AG09319 (cell line): ENCODE measurements around the gene CPN2.

Experiments used
- DNase-seq: peaks from one replicate; pipeline ENCODE4 v3.0.0-alpha.2; 2010; ENCODE audit warnings: low read depth; ENCODE audit errors: extremely low read depth
- TF ChIP-seq, protein P1 (sequence below): IDR thresholded peaks from 2 replicates; pipeline ENCODE4 v1.5.1; 2011; ENCODE audit warnings: low read depth, mild to moderate bottlenecking, inconsistent platforms, low read length, moderate library complexity

Gene CPN2

DNA sequence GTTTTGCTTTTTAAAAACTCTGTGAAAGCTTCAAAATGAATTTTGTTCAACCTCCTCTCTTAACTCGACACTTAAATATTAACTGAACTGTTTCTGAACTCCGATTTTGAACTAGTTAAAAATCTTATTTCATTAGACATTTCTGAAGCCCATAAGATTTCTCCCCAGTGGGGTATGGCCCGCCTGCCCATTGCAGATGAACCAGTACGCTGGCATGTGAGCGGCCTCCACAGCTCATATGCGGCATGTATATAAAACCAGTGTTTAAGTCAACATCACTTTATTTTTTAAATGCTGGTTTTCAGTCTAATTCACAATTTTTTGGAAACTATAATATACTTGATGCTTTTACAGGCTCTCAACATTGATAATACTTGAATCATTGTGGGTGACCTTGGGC lies 50.2 kb downstream of the CPN2 start:
- DNase-seq = no peak
- TF ChIP-seq, protein P1, sequence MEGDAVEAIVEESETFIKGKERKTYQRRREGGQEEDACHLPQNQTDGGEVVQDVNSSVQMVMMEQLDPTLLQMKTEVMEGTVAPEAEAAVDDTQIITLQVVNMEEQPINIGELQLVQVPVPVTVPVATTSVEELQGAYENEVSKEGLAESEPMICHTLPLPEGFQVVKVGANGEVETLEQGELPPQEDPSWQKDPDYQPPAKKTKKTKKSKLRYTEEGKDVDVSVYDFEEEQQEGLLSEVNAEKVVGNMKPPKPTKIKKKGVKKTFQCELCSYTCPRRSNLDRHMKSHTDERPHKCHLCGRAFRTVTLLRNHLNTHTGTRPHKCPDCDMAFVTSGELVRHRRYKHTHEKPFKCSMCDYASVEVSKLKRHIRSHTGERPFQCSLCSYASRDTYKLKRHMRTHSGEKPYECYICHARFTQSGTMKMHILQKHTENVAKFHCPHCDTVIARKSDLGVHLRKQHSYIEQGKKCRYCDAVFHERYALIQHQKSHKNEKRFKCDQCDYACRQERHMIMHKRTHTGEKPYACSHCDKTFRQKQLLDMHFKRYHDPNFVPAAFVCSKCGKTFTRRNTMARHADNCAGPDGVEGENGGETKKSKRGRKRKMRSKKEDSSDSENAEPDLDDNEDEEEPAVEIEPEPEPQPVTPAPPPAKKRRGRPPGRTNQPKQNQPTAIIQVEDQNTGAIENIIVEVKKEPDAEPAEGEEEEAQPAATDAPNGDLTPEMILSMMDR = no peak

DNA sequence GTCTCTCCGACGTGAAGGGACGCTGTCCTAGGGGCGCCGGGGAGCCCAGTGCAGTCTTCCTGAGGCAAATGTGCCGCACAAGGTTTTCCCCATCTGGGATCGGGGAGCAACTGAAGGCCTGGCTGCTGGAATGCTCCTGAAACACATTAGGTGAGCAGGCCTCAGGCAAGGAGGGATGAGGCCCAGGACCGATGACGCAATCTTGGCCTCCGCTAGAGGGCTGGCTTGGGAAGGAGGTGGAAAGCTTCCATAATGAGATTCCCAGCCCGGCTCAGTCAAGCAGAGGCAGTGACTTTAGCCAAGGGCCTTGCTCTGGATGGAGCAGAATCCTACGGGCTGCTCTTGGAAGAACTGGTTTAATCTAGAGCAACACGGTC lies 50.8 kb downstream of the CPN2 start:
- TF ChIP-seq, protein P1 = peak; percentile 13
- no peak for DNase-seq

DNA sequence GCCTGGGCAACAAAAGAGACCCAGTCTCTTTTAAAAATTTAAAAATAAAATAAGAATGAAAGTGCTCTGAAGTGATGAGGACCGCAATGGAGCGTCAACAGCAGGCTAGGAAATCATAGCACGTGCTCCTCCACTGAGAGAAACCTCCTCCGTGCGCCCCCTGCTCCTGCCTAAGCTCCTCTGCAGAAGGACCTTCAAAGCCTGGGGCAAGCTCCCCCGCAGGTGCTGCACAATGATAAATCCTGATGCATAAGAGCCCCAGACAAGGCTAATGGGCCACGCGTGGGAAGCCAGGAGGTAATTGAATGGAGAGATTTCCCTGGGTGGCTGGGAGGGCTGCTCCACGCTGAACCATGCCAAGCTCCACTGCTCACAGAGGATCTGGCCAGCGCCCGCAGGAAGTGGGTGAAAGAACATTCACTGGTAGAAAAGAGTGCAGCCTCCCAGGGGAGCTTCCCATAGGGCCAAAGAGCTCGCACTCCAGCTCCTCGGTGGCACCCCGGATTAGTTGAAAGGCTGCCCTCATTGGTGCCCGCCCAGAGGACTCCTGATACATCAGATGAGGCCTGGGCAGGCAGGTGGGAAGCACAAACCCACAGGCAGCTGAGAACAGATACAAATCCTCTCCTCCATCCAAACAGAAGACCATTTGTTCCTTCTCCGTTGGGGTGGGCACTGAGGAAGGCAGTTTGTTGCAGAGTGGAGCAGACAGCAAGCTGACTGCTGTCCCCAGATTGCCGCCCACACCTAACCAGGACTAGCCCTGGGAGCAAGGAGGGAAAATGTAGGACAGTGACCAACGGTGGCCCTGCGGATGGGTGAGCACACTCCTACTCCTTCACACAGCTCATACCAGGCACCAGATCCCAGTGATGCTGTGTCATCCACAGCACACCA lies 52.5 kb downstream of the CPN2 start:
- no peak for DNase-seq
- TF ChIP-seq, protein P1 = no peak

DNA sequence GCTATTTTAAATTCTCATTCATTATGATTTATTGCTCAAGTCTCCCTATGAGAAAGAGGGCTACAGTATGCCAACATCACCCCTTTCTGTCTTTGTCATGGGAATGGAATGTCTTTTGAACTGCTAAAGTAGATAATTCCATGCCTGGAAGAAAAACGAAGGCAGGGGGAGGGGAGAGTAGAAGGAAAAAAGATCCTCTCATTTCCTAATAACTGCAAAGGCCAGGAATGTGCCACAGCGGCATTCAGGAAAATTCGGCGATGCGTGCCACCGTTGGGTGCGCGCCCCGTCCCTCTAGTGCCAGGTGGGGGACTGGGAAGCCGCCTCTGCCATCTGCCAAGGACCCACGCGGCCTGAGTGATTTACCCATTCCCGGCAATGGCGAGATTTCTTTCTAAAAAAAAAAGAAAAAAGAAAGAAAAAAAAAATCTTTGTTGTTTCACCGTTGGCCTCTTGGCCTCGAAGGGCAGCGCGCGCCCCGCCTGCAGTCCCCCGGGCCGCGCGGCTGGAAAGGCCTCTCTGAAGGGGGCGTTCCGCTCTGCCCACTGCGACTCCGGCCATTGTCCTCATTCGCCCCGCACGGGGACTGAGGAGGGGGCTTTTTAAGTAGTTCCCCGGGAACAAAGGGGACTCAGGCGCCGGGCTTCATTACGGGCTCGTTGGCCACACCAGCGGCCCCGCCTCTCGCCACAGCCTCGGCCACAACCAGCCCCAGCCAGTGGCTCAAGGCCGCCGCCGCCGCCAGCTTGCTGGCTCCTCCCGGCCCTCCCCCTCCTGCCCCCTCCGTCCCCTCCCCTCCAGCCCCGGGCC lies 54.5 kb downstream of the CPN2 start:
- DNase-seq = peak; percentile 40
- TF ChIP-seq, protein P1 = no peak; the same call in none of the 2 replicates

DNA sequence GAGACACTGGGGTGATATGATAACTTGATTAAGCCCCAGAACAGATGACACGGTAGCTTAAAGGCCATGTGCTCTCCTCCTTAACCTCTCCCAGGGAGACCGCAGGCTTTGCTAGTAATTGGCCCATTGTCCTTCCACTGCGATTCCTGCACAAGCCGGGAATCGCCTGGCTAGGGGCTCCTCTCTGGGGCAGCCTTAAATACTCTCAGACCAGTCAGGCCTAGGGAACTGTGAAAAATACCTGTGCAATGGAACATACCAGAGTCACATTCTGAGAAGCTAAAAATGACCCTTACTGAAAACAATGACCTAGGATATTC lies 56.3 kb downstream of the CPN2 start:
- no peak for DNase-seq
- TF ChIP-seq, protein P1 = no peak

DNA sequence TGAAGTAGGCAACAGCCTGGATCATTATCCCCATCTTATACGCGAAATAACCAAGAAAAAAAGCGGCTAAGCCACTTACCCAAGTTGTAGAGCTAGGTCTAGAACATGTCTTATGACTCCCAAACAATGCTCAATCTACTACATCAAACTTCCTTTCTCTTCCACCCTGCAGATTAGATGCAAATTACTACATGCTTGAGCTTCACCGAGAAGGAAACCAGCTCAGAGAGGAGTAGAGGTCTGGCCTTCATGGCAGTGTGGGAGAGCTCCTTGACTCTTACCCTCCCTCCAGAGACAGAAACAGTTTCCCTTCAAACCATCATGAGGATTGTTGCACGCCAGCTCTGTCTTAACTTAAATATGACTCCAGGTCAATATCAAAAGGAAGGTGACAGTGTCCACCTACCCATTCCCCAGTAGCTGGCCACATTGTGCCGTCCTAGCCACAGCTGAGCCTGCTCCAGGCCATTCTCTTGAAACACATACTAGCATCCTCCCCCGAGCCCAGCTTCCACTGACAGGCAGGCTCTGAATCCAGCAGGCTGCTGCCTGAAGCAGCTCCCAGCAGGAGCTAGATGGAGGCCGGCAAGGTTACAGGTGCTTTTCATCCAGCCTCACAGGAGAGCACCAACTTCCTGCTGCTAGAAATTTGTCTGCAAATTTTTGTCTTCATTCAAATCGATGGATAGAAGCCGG lies 56.8 kb downstream of the CPN2 start:
- TF ChIP-seq, protein P1 = no peak
- DNase-seq = no peak
